ENCODE measurements around the gene SIK3.
"Not testable (repeated sequence)": the region's sequence is repeated elsewhere in the genome, so short reads cannot be mapped to it uniquely, and the experiment has no call there.

Gene SIK3

DNA sequence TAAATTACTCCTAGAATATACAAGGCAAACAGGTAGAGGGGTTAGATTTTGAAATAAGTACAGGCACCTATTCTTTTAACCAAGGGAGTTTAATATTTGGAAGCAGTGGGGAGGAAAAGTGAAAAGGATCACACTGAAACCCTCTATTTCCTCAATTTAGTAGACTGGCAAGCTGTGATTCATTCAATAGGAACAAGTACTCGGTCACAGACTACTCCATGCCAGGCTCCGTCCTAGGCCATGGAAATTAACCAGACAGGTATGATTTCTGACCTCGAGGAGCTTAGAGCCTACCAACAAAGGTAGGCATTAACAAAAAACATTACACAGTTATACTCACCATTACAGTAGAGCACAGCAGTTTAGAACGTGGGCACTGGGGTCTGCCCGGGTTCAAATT is 40.9 kb downstream of the SIK3 start:
- no peak overlapping the region for H3K4me3 ChIP-seq (ENCODE audit: low read length)
- DNase-seq (ENCODE audit: low read depth, low spot score) = no peak

DNA sequence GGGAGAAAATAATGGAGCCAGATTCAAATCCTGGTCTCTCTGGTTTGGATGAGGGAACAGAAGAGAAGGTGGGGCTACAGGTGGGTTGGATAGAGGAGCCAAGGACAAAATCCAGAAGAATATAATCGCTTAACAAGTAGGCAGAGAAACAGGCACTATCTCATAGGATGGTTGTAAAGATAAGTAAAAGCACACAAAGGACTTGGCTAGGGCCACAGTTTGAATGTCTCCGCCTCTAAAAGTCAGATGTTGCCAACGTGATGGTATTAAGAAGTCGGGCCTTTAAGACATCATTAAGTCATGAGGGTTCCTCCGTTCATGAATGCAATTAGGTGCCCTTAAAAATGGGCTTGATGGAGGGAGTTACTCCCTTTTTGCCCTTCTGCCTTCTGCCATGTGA is 42.8 kb downstream of the SIK3 start:
- DNase-seq (ENCODE audit: low read depth, low spot score) = no peak
- H3K4me3 ChIP-seq (ENCODE audit: low read length) = no peak overlapping the region

DNA sequence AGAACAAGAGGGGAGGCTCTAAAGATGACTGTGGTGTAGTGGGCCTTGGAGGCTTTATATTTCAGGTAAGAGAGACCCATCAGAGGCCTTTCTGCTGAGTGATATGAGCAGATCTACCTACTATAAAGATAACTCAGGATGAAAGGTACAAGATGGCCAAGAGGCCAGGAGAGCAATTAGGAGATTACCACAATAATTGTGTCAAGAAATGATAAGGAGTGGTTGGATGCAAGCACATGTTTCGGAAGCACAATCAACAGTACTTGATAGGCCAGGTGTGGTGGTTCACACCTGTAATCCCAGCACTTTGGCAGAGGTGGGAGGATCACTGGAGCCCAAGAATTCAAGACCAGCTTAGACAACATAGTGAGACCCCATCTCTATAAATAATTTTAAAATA is 43.8 kb downstream of the SIK3 start:
- no peak for DNase-seq (ENCODE audit: low read depth, low spot score)
- no peak overlapping the region for H3K4me3 ChIP-seq (ENCODE audit: low read length)

DNA sequence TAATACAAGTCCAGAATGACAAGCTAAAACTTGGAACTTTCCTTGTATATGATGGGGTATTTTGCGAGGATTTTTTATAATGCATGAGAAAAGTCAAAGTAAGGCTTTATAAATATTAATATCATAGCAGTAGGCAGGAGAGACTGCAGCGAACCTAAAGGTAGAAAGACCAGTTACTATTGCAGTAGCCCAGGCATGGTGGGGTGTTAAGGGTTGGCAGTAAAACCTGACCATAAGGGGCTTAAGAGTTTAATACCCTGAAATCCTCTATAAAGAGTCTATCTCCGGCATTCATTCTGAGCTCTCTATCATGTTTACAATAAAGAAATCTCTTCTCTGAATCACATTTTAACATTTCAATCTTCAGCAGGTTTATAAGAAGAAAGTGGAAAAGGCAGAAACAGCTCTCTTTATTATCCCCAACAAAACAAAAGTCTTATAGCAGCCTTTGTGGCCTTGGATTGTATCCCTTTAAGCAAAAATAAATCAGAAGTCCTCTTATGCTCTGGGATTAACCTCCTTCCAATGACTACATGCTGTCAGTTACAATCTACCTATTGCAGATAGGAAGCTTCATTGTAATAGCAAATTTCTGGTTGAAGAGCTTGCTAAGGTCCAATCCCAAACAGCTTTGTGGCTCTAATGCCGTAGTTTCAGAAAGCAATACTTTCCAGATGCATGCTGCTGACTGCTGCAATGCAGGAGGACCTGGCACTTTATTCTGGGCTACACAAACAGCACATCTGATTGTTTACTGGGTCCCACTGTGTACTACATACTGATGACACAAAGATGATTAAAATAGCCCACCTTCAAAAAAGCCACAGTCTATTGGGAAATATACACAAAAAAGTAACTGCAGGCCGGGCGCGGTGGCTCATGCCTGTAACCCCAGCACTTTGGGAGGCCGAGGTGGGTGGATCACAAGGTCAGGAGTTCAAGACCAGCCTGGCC is 45.8 kb downstream of the SIK3 start:
- no peak for DNase-seq (ENCODE audit: low read depth, low spot score)
- H3K4me3 ChIP-seq (ENCODE audit: low read length) = no peak overlapping the region

- not testable (repeated sequence) for H3K4me3 ChIP-seq (ENCODE audit: low read length); DNase-seq (ENCODE audit: low read depth, low spot score)
These were observed 48.1 kb downstream of the SIK3 start for GRCh38 chr11:117050121-117050520.

- not testable (repeated sequence) for H3K4me3 ChIP-seq (ENCODE audit: low read length); DNase-seq (ENCODE audit: low read depth, low spot score)
These were observed 51.6 kb downstream of the SIK3 start for GRCh38 chr11:117046627-117047026.

GRCh38 chr11:117045956-117046355 is 52.3 kb downstream of the SIK3 start:
- DNase-seq (ENCODE audit: low read depth, low spot score) = no peak

GRCh38 chr11:117045196-117045595 is 53.0 kb downstream of the SIK3 start:
- H3K4me3 ChIP-seq (ENCODE audit: low read length) = no peak overlapping the region
- DNase-seq (ENCODE audit: low read depth, low spot score) = no peak

More at GRCh38 chr11:117045956-117046355, 52.3 kb downstream of the SIK3 start:
- no peak overlapping the region for H3K4me3 ChIP-seq (ENCODE audit: low read length)

GRCh38 chr11:117044287-117045035 is 53.8 kb downstream of the SIK3 start:
- no peak overlapping the region for H3K4me3 ChIP-seq (ENCODE audit: low read length)
- no peak for DNase-seq (ENCODE audit: low read depth, low spot score)

DNA sequence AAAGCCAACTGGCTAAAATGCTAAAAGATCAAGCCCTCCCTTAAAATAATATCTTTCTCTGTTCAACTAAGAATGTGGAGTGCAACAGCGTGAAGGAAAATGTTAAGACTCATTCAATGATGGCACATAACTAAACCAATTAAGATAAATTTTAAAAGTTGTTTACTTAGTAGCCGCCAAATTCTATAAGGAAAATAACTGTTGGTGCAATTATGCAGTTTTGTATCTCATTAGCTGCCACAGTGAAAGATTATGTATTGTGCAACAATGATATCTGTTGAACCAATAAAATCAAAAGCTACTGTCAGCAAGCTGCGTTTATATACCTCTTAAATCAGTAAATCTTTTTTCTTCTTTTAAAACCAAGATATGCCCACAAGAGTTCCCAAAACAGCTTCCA is 55.5 kb downstream of the SIK3 start:
- no peak overlapping the region for H3K4me3 ChIP-seq (ENCODE audit: low read length)
- DNase-seq (ENCODE audit: low read depth, low spot score) = no peak

DNA sequence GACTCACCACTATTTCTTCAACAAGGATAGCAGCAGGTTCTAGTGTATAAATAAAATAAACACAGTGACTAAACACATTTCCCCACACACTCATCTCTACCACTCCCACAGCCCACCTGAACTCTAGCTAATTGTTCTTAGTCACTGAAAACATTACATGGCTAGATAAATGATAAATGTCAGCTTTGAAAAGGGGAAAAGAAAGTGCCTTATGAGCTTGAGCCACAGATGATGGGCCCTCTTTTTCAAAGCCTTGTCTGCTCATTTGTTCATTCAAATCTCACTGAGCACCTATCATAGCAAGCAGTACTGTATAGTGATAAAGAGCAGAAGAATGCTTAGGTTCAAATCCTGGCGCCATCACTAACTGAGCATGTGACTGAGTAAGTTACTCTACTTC is 58.3 kb downstream of the SIK3 start:
- no peak for DNase-seq (ENCODE audit: low read depth, low spot score)
- H3K4me3 ChIP-seq (ENCODE audit: low read length) = no peak overlapping the region

GRCh38 chr11:117039270-117039669 is 59.0 kb downstream of the SIK3 start:
- no peak for DNase-seq (ENCODE audit: low read depth, low spot score)
- H3K4me3 ChIP-seq (ENCODE audit: low read length) = no peak overlapping the region

GRCh38 chr11:117037975-117038350 is 60.3 kb downstream of the SIK3 start:
- DNase-seq (ENCODE audit: low read depth, low spot score) = no peak
- no peak overlapping the region for H3K4me3 ChIP-seq (ENCODE audit: low read length)

GRCh38 chr11:117037279-117037974 is 60.8 kb downstream of the SIK3 start:
- H3K4me3 ChIP-seq (ENCODE audit: low read length) = no peak overlapping the region
- peak; percentile 88 for DNase-seq (ENCODE audit: low read depth, low spot score)

- no peak overlapping the region for H3K4me3 ChIP-seq (ENCODE audit: low read length)
- no peak for DNase-seq (ENCODE audit: low read depth, low spot score)
These were observed 63.3 kb downstream of the SIK3 start for GRCh38 chr11:117034901-117035300.

DNA sequence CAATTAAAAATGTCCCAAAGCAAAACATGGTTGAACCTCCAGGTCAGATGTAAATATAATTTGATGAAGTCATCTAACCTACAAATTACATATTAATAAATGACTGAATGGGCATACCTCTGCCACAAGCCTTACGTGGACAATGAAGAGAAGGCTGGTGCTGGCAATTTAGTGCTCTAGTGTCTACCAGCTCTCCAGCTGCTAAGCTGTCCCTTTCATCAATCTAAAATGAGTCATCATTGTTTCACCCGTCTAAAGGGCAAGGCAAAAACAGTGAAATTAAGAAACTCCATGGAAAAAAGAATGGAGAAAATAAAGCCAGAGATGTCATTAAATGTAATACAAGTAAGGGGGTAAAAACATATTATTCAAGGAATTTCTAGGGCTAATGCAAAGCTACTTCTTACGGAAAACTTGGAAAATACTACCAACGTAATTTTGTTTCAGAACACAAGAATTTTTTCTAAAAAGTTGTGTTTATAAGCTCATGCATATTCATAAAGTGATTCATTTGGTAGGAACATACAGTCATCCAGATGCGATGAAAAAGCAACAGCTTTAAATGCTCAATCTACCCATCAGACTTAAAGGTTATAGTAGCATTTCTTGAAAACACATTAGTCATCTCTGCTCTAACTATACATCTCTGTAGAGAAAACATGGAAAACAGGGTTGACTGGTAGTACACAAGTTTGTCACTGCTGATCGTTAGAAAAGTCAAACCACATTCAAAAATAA is 71.5 kb downstream of the SIK3 start:
- no peak for DNase-seq (ENCODE audit: low read depth, low spot score)

GRCh38 chr11:117023707-117024106 is 74.5 kb downstream of the SIK3 start:
- not testable (repeated sequence) for DNase-seq (ENCODE audit: low read depth, low spot score); H3K4me3 ChIP-seq (ENCODE audit: low read length)

More for the DNA sequence above, 71.5 kb downstream of the SIK3 start:
- no peak overlapping the region for H3K4me3 ChIP-seq (ENCODE audit: low read length)

- H3K4me3 ChIP-seq (ENCODE audit: low read length) = no peak overlapping the region
- DNase-seq (ENCODE audit: low read depth, low spot score) = no peak
These were observed 75.0 kb downstream of the SIK3 start for GRCh38 chr11:117023178-117023577.

- DNase-seq (ENCODE audit: low read depth, low spot score) = peak; percentile 35
These were observed 75.7 kb downstream of the SIK3 start for GRCh38 chr11:117022526-117022925.

More at GRCh38 chr11:117022526-117022925, 75.7 kb downstream of the SIK3 start:
- no peak overlapping the region for H3K4me3 ChIP-seq (ENCODE audit: low read length)
